Skeletal muscle tissue (tissue), 4 donors: ENCODE measurements around the gene PYGO2. TPM values are rescaled to one million over a fixed set of nuclear protein-coding genes. Genes with fewer than 3 reads are reported as not detected.
A peak's percentile ranks its signal among the peaks of the same experiment; 100 is the strongest.

ENCODE experiments used
- H3K27ac ChIP-seq: one replicate; pipeline ENCODE4 v1.7.0; 2013; ENCODE audit warnings: mild to moderate bottlenecking, low read depth, low read length, inconsistent platforms
- H3K27me3 ChIP-seq, 3 donors: one replicate each; pipeline ENCODE4 v1.7.0; 2013; ENCODE audit warnings: low read length in 3 of 3; ENCODE audit not compliant: control insufficient read depth in 3 of 3, insufficient read depth in 3 of 3
- H3K36me3 ChIP-seq, 3 donors: one replicate each; pipeline ENCODE4 v1.7.0; 2013; ENCODE audit warnings: low read length in 3 of 3; ENCODE audit not compliant: control insufficient read depth in 3 of 3, insufficient read depth in 3 of 3
- H3K4me1 ChIP-seq, 3 donors: one replicate each; pipeline ENCODE4 v1.7.0; 2013; ENCODE audit warnings: low read length in 3 of 3, mild to moderate bottlenecking in 3 of 3; ENCODE audit not compliant: control insufficient read depth in 3 of 3, insufficient read depth in 3 of 3
- H3K4me3 ChIP-seq, 3 donors: one replicate each; pipeline ENCODE4 v1.7.0; 2013; ENCODE audit warnings: low read length in 3 of 3
- H3K9ac ChIP-seq, 3 donors: one replicate each; pipeline ENCODE4 v1.7.0; 2013; ENCODE audit warnings: low read length in 3 of 3, mild to moderate bottlenecking in 3 of 3, moderate library complexity in 2 of 3, low read depth in 1 of 3
- H3K9me3 ChIP-seq, 3 donors: one replicate each; pipeline ENCODE4 v1.7.0; 2013; ENCODE audit warnings: low read length in 3 of 3; ENCODE audit not compliant: control insufficient read depth in 3 of 3
- total RNA-seq: library from RNA; depleted of rRNA; stranded (reverse); fragments of >200 nt; gene quantifications from one replicate; pipeline ENCODE4 v1.2.3, GENCODE V29; 2014
- donor health status: Osteomylitis.

The PYGO2 gene
- total RNA-seq, 1 donor from 2014 or later: 16.2 TPM

DNA sequence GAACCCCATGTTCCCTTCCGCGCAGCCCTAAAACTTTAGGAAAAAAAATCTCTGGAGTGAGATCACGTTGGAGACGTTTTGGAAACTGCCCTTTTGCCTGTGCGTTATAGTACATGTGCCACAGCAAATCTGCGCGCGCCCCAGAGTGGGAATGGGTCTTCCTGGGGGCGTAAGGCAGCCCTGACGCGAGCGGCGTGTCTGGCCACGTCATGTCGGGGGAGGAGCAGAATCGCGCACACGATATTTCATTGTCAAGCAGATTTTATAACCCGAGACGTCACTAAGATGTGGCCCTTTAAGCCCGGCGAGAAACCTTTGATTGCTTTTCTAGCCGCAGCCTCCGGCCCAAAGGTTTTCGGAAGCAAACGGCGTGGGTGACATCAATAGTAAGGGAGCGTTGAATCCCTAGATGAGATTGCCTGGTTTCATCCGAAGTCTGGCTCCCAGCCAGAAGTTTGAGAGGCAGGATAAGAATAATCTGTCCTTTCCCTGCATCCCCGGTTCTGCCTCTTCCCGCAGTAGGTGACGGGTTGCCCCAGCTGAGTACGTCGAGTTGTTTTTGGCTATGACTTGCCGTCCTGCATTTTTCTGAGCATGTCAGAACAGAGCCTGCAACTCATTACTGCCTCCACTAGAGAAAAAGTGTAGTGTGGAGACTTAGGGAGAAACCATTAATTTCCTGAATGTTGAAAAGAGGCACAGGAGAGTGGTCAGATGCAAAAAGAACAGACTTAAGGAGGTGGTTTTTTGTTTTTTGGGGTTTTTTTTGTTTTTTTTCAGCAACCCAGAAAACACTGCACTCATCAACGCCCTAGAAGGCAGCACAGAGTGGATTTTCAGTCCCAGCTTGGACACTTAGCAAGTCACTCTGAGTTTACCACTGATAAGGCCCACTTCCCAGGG lies 24.2 kb downstream of the PYGO2 start:
- H3K4me3 ChIP-seq: peak overlapping the region; percentile 87 to 98 (median 94)
- H3K27ac ChIP-seq: peak overlapping the region; percentile 98
- no peaks in the 10 kb centered on the region for H3K36me3 ChIP-seq
- peaks cover 16 to 49% (median 23%) of the 10 kb centered on the region in 3 donors for H3K4me1 ChIP-seq
- no peaks in the 10 kb centered on the region for H3K27me3 ChIP-seq
- no peaks in the 10 kb centered on the region for H3K9me3 ChIP-seq
- peak overlapping the region; percentile 95 to 100 (median 99) for H3K9ac ChIP-seq

DNA sequence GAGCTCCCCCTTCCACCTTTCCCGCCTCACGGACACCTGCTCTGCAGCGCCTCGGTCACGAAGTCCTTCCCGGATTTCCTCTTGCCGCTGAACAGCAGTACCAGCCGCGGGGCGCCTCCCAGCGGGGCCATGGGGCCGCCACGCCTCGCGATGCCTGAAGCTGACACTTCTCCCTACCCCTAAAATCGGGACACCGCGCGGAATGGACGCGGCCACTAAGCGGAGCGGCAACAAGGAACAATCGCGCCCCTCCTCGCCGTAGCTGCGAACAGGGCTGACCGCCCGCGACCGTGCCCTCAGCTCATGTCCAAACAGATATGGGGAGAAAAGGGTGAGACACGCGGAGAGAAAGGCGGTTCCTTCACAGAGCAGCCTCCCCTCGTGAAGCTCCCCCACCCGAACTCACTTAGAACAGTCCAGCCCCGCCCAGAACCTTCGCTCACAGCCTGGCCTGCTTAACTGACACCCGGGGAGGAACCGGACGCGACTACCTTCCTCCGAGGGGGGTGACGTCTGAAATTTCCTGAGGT lies 25.0 kb downstream of the PYGO2 start, which contains the start of gene PMVK:
Gene PMVK, minus strand, starts transcription at position 165 of the 530 bp plus-strand sequence. Its CDS starts 34 bp downstream, at position 131.
- peak within 1 kb of the TSS; percentile 87 to 98 (median 94) for H3K4me3 ChIP-seq
- peaks cover 5 to 6% (median 5%) of the 10 kb centered on the region in 3 donors for H3K36me3 ChIP-seq
- no peaks in the 10 kb centered on the region for H3K9me3 ChIP-seq

DNA sequence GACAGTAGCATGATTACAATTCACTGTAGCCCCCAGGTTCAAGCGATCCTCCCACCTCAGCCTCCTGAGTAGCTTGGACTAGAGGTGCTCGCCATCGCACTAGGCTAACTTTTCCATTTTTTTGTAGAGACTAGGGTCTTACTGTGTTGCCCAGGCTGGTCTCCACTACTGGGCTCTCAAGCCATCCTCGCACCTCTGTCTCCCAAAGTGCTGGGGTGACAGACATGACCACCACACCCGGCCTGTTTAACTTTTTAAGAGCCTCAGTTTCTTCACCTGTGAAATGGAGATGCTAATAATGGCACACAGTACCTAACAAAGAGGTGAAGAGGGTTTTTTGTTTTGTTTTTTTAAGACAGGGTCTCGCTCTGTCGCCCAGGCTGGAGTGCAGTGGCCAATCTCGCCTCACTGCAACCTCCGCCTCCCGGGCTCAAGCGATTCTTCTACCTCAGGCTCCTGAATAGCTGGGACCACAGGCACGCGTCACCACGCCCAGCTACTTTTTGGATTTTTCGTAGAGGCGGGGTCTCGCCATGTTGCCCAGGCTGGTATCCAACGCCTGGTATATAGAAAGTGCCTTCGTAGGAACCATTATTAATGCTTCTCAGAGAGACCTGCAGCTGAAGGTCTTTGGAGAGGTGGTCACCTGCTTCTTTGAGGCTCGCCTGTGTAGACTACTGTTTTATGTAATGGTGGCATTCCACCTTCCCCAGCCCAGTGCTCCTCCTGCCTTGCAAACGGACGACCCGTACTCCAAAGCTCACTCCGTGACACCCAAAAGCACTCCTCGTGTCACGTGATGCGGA lies 25.6 kb downstream of the PYGO2 start:
- H3K4me1 ChIP-seq: peaks cover 16 to 36% (median 17%) of the 10 kb centered on the region in 3 donors
- H3K4me3 ChIP-seq: peak overlapping the region; percentile 87 to 98 (median 94)
- H3K9ac ChIP-seq: peak overlapping the region; percentile 95 to 100 (median 99)
- peaks cover 5 to 11% (median 8%) of the 10 kb centered on the region in 3 donors for H3K36me3 ChIP-seq
- H3K9me3 ChIP-seq: no peaks in the 10 kb centered on the region
- peak overlapping the region; percentile 98 for H3K27ac ChIP-seq
- H3K27me3 ChIP-seq: no peaks in the 10 kb centered on the region

More for the DNA sequence above, 25.0 kb downstream of the PYGO2 start, which contains the start of gene PMVK:
- Histone ChIP-seq H3K9ac (peak within 1 kb of the TSS; percentile 95 to 100 (median 99)), H3K27ac (peak within 1 kb of the TSS; percentile 98), H3K27me3 (no peaks in the 10 kb centered on the region), H3K4me1 (peaks cover 16 to 42% (median 17%) of the 10 kb centered on the region in 3 donors)

DNA sequence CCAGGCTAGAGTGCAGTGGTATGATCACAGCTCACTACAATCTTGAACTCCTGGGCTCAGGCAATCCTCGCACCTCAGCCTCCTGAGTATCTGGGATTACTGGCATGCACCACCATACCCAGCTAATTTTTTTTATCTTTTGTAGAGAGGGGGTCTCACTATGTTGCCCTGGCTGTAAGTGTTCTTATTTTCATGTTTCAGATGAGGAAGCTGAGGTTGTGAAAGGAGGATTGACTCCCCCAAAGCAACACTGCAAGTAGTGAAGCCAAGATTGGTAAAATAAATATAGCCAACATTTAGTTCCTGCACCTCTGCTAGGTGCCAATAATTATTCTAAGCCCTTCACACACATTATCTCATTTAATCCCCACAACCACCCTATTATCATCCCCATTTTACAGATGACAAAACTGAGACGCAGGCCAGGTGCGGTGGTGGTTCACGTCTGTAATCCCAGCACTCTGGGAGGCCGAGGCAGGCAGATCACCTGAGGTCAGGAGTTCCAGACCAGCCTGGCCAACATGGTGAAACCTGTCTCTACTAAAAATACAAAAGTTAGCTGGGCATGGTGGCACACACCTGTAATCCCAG lies 27.1 kb downstream of the PYGO2 start:
- H3K9me3 ChIP-seq: no peaks in the 10 kb centered on the region
- H3K4me1 ChIP-seq: peaks cover 12 to 26% (median 17%) of the 10 kb centered on the region in 3 donors
- no peak overlapping the region for H3K9ac ChIP-seq
- H3K27ac ChIP-seq: no peak overlapping the region
- H3K27me3 ChIP-seq: no peaks in the 10 kb centered on the region
- H3K4me3 ChIP-seq: no peak overlapping the region
- peaks cover 5 to 16% (median 8%) of the 10 kb centered on the region in 3 donors for H3K36me3 ChIP-seq

DNA sequence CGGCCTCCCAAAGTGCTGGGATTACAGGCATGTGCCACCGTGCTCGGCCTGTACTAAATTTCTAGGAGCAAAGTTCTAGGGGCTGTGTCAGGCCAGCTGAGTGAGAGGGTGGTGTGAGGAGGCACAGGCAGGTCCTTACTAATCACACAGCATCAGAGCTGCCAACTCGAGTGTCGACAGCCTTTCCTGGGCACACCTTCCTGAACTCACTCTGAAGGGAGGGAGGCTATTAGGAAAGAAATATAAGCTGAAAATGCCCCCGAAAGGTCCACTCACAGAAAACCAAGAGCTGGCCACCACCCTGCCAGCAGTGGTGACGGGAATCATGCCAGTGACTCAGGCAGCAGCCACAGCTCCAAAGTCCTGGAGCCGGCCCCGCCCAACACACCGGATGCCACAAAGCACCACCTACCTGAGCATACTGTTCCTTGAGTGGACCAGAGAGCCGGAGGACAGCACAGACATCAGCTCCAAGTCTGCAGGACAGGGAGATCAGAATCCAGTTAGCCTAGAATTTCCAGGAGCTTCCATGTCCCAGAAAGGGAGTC lies 29.6 kb downstream of the PYGO2 start:
- no peak overlapping the region for H3K4me3 ChIP-seq
- no peaks in the 10 kb centered on the region for H3K9me3 ChIP-seq
- peaks cover 7 to 10% (median 8%) of the 10 kb centered on the region in 3 donors for H3K4me1 ChIP-seq
- H3K36me3 ChIP-seq: peaks cover 17 to 27% (median 23%) of the 10 kb centered on the region in 3 donors
- no peak overlapping the region for H3K9ac ChIP-seq
- H3K27ac ChIP-seq: no peak overlapping the region
- H3K27me3 ChIP-seq: no peaks in the 10 kb centered on the region

DNA sequence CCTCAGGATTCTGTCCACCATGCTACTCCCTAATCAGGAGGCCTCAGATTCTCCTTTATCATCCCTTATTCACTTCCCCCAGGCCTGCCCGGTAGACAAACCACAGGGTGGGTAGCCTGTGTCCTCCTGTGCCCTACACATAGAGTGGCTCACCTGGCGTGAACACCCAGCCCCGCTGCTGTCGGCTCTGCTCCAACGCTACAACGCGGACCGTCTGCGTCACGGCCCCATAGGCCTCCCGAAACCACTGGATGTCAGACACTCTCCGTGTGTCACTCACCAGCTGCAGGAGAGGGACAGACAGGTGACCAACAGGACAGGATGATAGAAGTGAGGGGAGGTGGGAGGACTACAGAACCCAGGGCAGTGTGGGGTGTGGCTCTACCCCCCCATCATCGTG lies 35.4 kb downstream of the PYGO2 start:
- H3K36me3 ChIP-seq: peaks cover 44 to 58% (median 58%) of the 10 kb centered on the region in 3 donors

DNA sequence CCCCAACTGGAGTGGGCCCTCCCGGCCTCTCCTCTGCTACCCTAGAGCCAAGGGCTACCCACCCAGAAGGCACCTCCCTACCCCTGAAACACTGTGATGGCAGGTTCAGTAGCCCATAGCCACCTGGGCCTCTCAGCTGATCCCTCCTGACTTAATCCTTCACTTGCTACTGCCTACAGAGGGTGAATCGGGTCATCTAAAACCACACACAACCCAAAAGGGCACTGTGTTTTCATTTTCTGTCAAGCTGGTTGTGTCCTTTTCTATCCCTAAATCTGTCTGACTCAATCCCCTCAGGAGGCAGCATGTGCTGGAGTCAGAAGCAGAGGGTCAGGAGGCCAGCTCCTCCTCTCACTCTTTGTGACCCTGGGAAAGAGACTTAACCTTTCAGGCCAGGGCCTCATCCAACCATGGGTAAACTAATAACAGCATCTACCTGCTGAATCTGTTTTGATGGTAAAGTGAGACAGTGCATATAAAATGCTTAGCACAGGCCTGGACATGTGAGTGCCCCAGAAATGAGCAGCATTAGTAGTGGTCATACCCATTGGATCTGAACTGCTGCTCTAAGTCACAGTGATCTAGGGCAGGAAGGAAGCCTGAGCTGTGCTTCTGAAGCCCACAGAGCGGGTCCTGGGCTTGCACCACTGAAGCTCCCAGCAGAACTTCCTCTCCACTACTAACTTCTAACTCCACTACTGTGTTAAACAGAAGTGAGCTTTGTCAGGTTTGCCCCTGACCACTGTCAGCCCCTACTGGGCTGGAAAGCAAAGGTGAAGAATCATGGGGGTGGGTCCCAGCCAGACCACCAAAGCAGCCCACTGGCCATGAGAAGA lies 36.0 kb downstream of the PYGO2 start:
- H3K9ac ChIP-seq: no peak overlapping the region
- H3K4me3 ChIP-seq: no peak overlapping the region
- no peak overlapping the region for H3K27ac ChIP-seq
- no peaks in the 10 kb centered on the region for H3K9me3 ChIP-seq
- H3K36me3 ChIP-seq: peaks cover 44 to 56% (median 55%) of the 10 kb centered on the region in 3 donors
- no peaks in the 10 kb centered on the region for H3K27me3 ChIP-seq
- H3K4me1 ChIP-seq: no peaks in the 10 kb centered on the region

More for the DNA sequence above, 35.4 kb downstream of the PYGO2 start:
- Histone ChIP-seq H3K27ac (no peak overlapping the region), H3K27me3 (no peaks in the 10 kb centered on the region), H3K4me3 (no peak overlapping the region), H3K9ac (no peak overlapping the region), H3K9me3 (no peaks in the 10 kb centered on the region), H3K4me1 (no peaks in the 10 kb centered on the region)

DNA sequence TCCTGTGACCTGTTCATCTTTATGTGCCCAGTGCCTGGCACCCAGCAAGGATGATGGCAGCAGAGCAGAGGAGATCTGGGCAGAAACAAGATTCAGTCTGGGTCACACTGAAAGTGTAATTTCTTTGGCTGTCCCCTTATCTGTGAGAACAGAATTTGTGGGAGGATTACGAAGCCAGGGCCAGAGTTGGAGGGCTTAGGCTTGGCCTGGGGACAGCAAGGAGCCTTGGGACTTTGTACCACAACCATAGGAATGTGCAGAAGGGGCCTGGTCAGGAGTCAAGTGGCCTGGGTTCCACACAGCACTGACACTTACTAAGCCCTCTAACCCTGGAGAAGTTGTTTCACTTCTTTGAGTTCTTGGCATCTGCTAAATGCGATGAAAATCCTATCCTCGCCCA lies 37.9 kb downstream of the PYGO2 start:
- H3K27me3 ChIP-seq: no peaks in the 10 kb centered on the region
- no peaks in the 10 kb centered on the region for H3K4me1 ChIP-seq
- no peak overlapping the region for H3K4me3 ChIP-seq
- H3K27ac ChIP-seq: no peak overlapping the region
- H3K36me3 ChIP-seq: peaks cover 39 to 50% (median 47%) of the 10 kb centered on the region in 3 donors
- no peak overlapping the region for H3K9ac ChIP-seq
- no peaks in the 10 kb centered on the region for H3K9me3 ChIP-seq
